Sigmoid colon (tissue), 7 donors: ENCODE results near the gene GADD45B. TPM values are rescaled to one million over a fixed set of nuclear protein-coding genes. Genes with fewer than 3 reads are reported as not detected.

Source experiments
- DNase-seq: peaks from one replicate; pipeline ENCODE4 v3.0.0-alpha.2; 2019
- H3K27ac ChIP-seq, 4 donors: fragments of 200-600 bp; sonication (generic); one replicate each; pipeline ENCODE4 v1.5.1; 2016 to 2019; ENCODE audit warnings: mild to moderate bottlenecking in 1 of 4
- H3K27me3 ChIP-seq, 3 donors: fragments of 200-600 bp; sonication (generic); one replicate each; pipeline ENCODE4 v1.5.1; 2019; ENCODE audit warnings: mild to moderate bottlenecking in 1 of 3
- H3K36me3 ChIP-seq, 4 donors: fragments of 200-600 bp; sonication (generic); one replicate each; pipeline ENCODE4 v1.5.1; 2016 to 2019
- H3K4me1 ChIP-seq, 4 donors: fragments of 200-600 bp; sonication (generic); one replicate each; pipeline ENCODE4 v1.5.1; 2017 to 2019
- H3K4me3 ChIP-seq, 4 donors: fragments of 200-600 bp; sonication (generic); one replicate each; pipeline ENCODE4 v1.5.1; 2017 to 2019; ENCODE audit warnings: mild to moderate bottlenecking in 2 of 4, moderate library complexity in 1 of 4
- H3K9me3 ChIP-seq, 4 donors: fragments of 200-600 bp in 3 of 4; sonication (generic) in 3 of 4; one replicate each; pipeline versions ENCODE4 v1.5.1 to v1.6.1; 2013 to 2019
- CTCF ChIP-seq, 4 experiments: fragments of 450-650 bp in 3 of 4; fragments of 200-600 bp in 1 of 4; IDR thresholded peaks; one replicate each; pipeline ENCODE4 v1.5.1; 2016 to 2019; ENCODE audit warnings: antibody characterized with exemption in 4 of 4, mild to moderate bottlenecking in 3 of 4, moderate library complexity in 2 of 4
- EP300 ChIP-seq, 4 donors: sonication (generic); formaldehyde crosslinking; IDR thresholded peaks; one replicate each; pipeline ENCODE4 v1.6.1; 2017; ENCODE audit warnings: antibody characterized with exemption in 4 of 4
- POLR2A ChIP-seq, 2 donors: fragments of 450-650 bp; IDR thresholded peaks; one replicate each; pipeline ENCODE4 v1.6.1; 2016; ENCODE audit warnings: antibody characterized with exemption in 2 of 2, mild to moderate bottlenecking in 2 of 2, moderate library complexity in 2 of 2
- POLR2AphosphoS5 ChIP-seq, 4 donors: sonication (generic); formaldehyde crosslinking; IDR thresholded peaks; one replicate each; pipeline ENCODE4 v1.6.1; 2017; ENCODE audit warnings: antibody characterized with exemption in 4 of 4
- WGBS, 2 donors: extraction: QIAGEN DNeasy Blood & Tissue Kit; methylation state at CpG; one replicate each; pipeline ENCODE4 v1.1.7; 2013; 5-methylcytosine and 5-hydroxymethylcytosine counted together
- intact Hi-C: fragments of 100-400 bp; cut with DNase I; formaldehyde crosslinking; loops from one replicate; pipeline ENCODE4 v1.15.1; 2023
- polyA plus RNA-seq, 3 donors: library from polyadenylated mRNA; stranded (reverse); fragments of 200-250 nt; gene quantifications; one replicate each; pipeline ENCODE4 v1.2.3, GENCODE V29; 2013
- total RNA-seq, 4 donors: library from RNA; depleted of rRNA; stranded (reverse); fragments of >200 nt; gene quantifications; one replicate each; pipeline ENCODE4 v1.1.0, GENCODE V29; 2016
- donor health status: healthy with polysubstance abuse.
- donor health status: Bipolar disorder and iron deficiency.
- donor health status: healthy.

GADD45B gene
- total RNA-seq, result 100 to 1,000 TPM in 2 of 4 donors, 10 to 100 TPM in 2; 82.0 to 708 (median 108) TPM
- polyA plus RNA-seq, result 10 to 100 TPM; 25.0 to 56.3 (median 54.7) TPM

GRCh38 chr19:2475702-2476450 is at the start of gene GADD45B:
Gene GADD45B (plus strand): TSS chr19:2476127. CDS start chr19:2476359, 232 bp downstream.
- Histone ChIP-seq H3K27ac (peak within 1 kb of the TSS; percentile 91 to 96 (median 94)), H3K36me3 (peaks cover 0 to 14% (median 4%) of the 10 kb centered on the region in 4 donors), H3K9me3 (no peaks in the 10 kb centered on the region), H3K27me3 (no peaks in the 10 kb centered on the region), H3K4me1 (peaks cover 0 to 35% (median 20%) of the 10 kb centered on the region in 4 donors), H3K4me3 (peak within 1 kb of the TSS; percentile 71 to 97 (median 94))
- 1% methylated on average over 70 of the region's 70 CpGs for WGBS, 2 donors
- TF ChIP-seq POLR2A (IDR thresholded peaks at IDR 0.05) (peak; percentile 100), EP300 (IDR thresholded peaks at IDR 0.05) (peak in 2 of 4 donors; percentile 42 to 73), CTCF (IDR thresholded peaks at IDR 0.05) (no peak), POLR2AphosphoS5 (IDR thresholded peaks at IDR 0.05) (peak; percentile 100)
- peak; percentile 99 for DNase-seq
- intact Hi-C loops, result loop anchor here (1.0 to 2.0 kb wide), 3 partner anchors 67 to 135 kb away; no protein-coding TSS in a partner anchor

- TF ChIP-seq EP300 (IDR thresholded peaks at IDR 0.05), result no peak
- TF ChIP-seq CTCF (IDR thresholded peaks at IDR 0.05), result no peak
- no peak for TF ChIP-seq POLR2AphosphoS5 (IDR thresholded peaks at IDR 0.05)
- no peak for TF ChIP-seq POLR2A (IDR thresholded peaks at IDR 0.05)
- H3K9me3 ChIP-seq, result no peaks in the 10 kb centered on the region
- peak; percentile 79 for DNase-seq
- intact Hi-C loops, result loop anchor here (10.0 kb wide), 1 partner anchor 358 kb away; the partner anchor contains the start of genes SGTA and THOP1
- H3K4me3 ChIP-seq, result peak overlapping the region; percentile 70 to 98 (median 85)
- H3K27ac ChIP-seq, result peak overlapping the region; percentile 94 to 98 (median 98)
- 2 to 4% methylated on average over 66 of the region's 66 CpGs for WGBS, 2 donors
- no peaks in the 10 kb centered on the region for H3K27me3 ChIP-seq
- peaks cover 0 to 49% (median 39%) of the 10 kb centered on the region in 4 donors for H3K4me1 ChIP-seq
- peaks cover 0 to 20% (median 4%) of the 10 kb centered on the region in 4 donors for H3K36me3 ChIP-seq
Measured at GRCh38 chr19:2426611-2427428, 49.1 kb upstream of the GADD45B start.

- Histone ChIP-seq H3K27me3 (no peaks in the 10 kb centered on the region), H3K4me1 (peaks cover 0 to 48% (median 39%) of the 10 kb centered on the region in 4 donors), H3K4me3 (peak within 1 kb of the TSS; percentile 70 to 98 (median 85)), H3K9me3 (no peaks in the 10 kb centered on the region), H3K27ac (peak within 1 kb of the TSS; percentile 94 to 98 (median 98)), H3K36me3 (peaks cover 0 to 23% (median 5%) of the 10 kb centered on the region in 4 donors)
- peak in 2 of 4 donors; percentile 15 to 18 for TF ChIP-seq EP300 (IDR thresholded peaks at IDR 0.05)
- peak; percentile 49 to 91 (median 78) for TF ChIP-seq POLR2AphosphoS5 (IDR thresholded peaks at IDR 0.05)
- TF ChIP-seq CTCF (IDR thresholded peaks at IDR 0.05), result no peak
- TF ChIP-seq POLR2A (IDR thresholded peaks at IDR 0.05), result peak; percentile 16 to 60
- 0 to 1% methylated on average over 77 of the region's 77 CpGs for WGBS, 2 donors
- intact Hi-C loops, result loop anchor here (1.0 to 10.0 kb wide), 2 partner anchors 29 to 357 kb away; partner anchors contain the start of genes LMNB2, SGTA and THOP1
- DNase-seq, result peak; percentile 99
Measured at GRCh38 chr19:2427429-2428320, 48.3 kb upstream of the GADD45B start, which contains the start of gene TIMM13. Gene TIMM13 (minus strand): TSS chr19:2427586. CDS start chr19:2427533, 53 bp downstream.
